Measurements from ENCODE around the gene B4GALNT3. TPM values are rescaled to one million over a fixed set of nuclear protein-coding genes. Genes with fewer than 3 reads are reported as not detected.

Gene B4GALNT3
- total RNA-seq, 2 donors from 2014 or later, result 3.5 to 4.7 TPM

DNA sequence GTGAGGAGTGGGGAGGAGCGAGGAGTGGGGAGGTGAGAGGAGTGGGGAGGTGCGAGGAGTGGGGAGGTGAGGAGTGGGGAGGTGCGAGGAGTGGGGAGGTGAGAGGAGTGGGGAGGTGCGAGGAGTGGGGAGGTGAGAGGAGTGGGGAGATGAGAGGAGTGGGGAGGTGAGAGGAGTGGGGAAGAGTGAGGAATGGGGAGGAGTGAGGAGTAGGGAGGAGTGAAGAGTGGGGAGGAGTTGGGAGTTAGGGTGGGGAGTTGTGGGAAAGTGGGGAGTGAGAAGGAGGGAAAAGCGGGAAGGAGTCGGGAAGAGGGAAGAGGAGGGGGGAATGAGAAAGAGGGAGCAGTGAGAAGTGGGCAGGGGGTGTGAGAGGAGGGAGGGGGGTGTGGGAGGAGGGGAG, 86.1 kb downstream of the B4GALNT3 start:
- no peak for ATAC-seq (replicated peaks)
- Mint-ChIP-seq H3K9me3 (no peaks in the 10 kb centered on the region), H3K4me3 (no peak overlapping the region), H3K4me1 (peaks cover 14% of the 10 kb centered on the region), H3K36me3 (ENCODE audit: low read depth) (no peaks in the 10 kb centered on the region), H3K27me3 (peaks cover 8% of the 10 kb centered on the region), H3K27ac (no peak overlapping the region)

DNA sequence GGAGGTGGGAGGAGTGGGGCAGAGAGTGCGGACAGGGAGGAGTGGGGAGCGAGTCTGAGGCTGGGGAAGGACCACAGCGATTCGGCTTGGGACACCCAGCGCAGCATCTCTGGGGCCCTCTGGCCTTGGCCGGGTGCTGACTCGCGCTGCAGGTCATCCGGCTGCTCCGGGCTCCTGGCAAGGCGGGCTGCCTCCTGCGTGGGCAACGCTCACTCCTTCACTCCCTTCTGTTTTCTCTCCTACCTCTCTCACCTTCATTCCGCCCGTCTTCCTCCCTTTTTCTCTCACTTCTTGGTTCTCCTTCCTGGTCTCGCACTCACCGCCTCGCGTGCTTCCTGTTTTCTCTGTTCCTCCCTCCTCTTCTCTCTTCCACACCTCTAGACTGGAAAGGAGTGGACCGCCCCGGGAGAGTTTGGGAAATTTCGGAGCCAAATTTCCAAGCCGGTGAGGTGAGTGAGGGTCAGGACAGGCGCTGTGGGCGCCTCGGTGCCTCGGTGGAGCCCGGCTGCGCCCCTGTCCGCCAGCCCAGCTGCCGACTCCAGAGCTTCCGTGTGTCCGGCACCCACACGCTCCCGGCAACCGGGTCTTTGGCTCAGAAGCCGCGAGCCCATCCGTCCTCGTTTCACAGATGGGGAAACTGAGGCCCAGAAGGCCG, 86.7 kb downstream of the B4GALNT3 start:
- H3K27me3 Mint-ChIP-seq, result peaks cover 8% of the 10 kb centered on the region
- peaks cover 16% of the 10 kb centered on the region for H3K4me1 Mint-ChIP-seq
- ATAC-seq (replicated peaks), result peak; percentile 15
- H3K36me3 Mint-ChIP-seq (ENCODE audit: low read depth), result no peaks in the 10 kb centered on the region
- no peak overlapping the region for H3K4me3 Mint-ChIP-seq
- H3K9me3 Mint-ChIP-seq, result no peaks in the 10 kb centered on the region
- no peak overlapping the region for H3K27ac Mint-ChIP-seq

DNA sequence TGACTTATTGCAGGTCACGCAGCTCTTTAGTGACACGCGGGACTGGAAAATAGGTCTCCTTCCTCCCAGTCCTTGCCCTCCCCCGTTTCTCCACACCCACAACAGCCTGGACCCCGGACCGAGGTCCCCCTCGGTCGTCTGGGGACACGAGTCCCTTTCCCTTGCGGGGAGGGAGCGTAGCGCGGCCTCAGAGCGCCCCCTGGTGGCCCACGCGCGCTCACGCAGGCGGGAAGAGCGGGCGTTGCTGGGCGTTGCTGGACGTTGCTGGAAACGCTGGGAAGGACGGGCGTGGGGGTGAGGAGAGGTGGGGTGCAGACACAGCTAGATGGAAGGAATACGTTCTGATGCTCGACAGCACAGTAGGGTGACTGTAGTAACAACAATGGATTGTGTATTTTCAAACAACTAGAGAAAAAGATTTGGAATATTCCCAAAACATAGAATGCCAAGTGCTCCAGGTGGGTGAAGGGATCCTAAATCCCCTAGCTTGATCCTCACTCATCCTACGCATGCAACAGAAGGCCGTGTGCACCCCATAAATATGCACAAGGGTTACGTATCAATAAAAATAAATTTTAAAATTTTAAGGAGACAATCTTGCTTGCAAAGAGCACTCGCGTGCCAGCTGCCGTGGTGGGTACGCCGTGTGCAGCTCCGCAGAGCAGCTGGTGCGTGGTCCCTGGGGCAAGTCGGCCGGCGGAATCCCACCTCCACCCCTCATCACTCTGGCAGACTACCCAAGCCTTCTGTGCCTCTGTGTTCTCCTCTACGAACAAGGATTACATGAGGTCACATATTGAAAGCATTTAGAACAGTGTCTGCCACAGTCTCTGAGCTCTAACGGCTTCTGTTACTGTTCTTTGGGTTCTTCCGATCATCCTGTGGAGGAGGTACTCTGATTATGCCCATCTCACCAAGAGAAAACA, 87.4 kb downstream of the B4GALNT3 start:
- H3K9me3 Mint-ChIP-seq, result no peaks in the 10 kb centered on the region
- H3K27me3 Mint-ChIP-seq, result peaks cover 8% of the 10 kb centered on the region
- H3K36me3 Mint-ChIP-seq (ENCODE audit: low read depth), result no peaks in the 10 kb centered on the region
- ATAC-seq (replicated peaks), result peak; percentile 84
- peaks cover 22% of the 10 kb centered on the region for H3K4me1 Mint-ChIP-seq
- H3K27ac Mint-ChIP-seq, result no peak overlapping the region
- H3K4me3 Mint-ChIP-seq, result no peak overlapping the region

DNA sequence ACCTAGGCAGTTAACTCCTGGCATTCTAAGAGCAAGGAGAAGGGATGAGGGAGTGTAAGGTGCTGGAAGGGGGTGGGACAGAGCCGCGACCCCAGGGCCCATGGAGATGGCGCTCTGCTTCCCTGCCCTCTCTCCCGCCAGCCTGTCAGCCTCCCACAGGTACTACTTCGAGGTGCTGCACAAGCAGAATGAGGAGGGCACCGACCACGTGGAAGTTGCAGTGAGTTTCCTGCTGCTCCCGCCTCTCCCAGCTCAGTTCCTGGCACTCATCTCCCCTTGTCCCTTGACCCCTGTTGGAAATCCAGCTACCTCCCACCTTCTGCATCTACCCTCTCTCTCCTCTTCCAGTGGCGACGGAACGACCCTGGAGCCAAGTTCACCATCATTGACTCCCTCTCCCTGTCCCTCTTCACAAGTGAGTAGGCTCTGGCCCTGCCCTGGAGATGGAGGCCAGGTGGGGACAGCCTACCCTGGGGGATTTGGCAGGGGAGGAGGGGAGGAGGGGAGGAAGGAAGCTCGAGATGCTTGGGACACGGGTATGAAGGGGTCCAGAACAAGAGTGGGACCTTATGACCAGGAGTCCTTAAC, 88.2 kb downstream of the B4GALNT3 start:
- peaks cover 8% of the 10 kb centered on the region for H3K27me3 Mint-ChIP-seq

DNA sequence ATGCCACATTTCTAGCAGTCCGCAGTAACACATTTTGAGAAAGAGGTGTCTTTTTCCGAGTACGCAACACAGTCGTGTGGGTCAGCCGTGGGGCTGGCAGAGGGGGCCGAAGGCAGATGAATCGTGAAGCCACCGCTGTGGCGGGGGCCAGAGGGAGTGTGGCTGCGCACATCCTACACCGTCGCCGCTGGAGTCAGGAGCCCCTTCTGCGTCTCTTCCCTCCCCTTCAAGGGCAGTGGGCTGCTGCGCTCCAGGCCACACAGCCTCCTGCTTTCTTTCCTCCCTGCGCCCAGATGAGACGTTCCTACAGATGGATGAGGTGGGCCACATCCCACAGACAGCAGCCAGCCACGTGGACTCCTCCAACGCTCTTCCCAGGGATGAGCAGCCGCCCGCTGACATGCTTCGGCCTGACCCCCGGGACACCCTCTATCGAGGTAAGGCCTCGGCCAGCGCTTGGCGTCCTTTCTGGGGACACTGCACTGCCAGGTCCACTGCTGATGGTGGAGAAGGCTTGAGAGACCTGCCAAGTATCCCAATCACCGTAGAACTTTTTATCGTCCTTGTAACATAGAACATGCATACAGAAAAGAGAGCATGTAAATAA, 89.8 kb downstream of the B4GALNT3 start:
- Mint-ChIP-seq H3K4me3 (no peak overlapping the region), H3K4me1 (peaks cover 36% of the 10 kb centered on the region), H3K9me3 (no peaks in the 10 kb centered on the region), H3K36me3 (ENCODE audit: low read depth) (peaks cover 13% of the 10 kb centered on the region), H3K27me3 (peaks cover 3% of the 10 kb centered on the region), H3K27ac (no peak overlapping the region)
- ATAC-seq (replicated peaks), result no peak

More for the DNA sequence above, 88.2 kb downstream of the B4GALNT3 start:
- Mint-ChIP-seq H3K27ac (no peak overlapping the region), H3K4me3 (no peak overlapping the region), H3K4me1 (peaks cover 30% of the 10 kb centered on the region), H3K9me3 (no peaks in the 10 kb centered on the region), H3K36me3 (ENCODE audit: low read depth) (peaks cover under 1% of the 10 kb centered on the region)
- ATAC-seq (replicated peaks), result no peak

DNA sequence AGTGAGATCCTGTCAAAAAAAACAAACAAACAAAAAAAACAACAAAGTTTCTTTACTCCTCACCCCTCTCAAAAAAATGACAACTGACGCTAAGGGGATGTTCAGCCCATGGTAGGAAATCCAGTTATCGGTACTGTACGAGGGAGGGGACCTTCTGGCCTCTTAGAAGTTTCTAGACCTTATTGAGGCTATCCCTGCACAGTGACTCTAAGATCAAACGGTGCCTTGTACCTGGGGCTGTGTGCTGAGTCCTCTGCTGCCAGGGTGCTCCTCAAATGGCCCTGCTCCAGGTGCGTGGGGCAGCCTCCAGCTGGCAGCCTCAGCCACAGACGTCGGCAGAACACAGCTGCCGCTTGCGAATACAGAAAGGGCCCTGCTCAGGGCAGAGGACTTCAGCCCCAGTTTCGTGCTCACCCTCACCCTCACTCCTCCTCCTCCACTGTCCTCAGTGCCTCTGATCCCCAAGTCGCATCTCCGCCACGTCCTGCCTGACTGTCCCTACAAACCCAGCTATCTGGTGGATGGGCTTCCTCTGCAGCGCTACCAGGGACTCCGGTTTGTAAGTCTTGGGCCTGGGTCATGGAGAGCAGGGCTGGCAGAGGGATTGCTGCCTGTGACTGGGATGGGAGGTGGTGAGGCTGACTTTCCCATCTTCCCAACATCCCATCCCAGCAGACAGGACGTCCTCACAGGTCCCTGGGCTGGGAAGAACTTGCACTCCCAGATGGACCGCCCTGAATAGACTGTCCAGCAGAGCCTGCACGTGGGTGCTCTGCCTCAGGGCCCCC, 90.9 kb downstream of the B4GALNT3 start:
- peaks cover 13% of the 10 kb centered on the region for H3K36me3 Mint-ChIP-seq (ENCODE audit: low read depth)
- no peaks in the 10 kb centered on the region for H3K27me3 Mint-ChIP-seq
- peaks cover 39% of the 10 kb centered on the region for H3K4me1 Mint-ChIP-seq
- no peak overlapping the region for H3K27ac Mint-ChIP-seq
- no peak for ATAC-seq (replicated peaks)
- H3K4me3 Mint-ChIP-seq, result no peak overlapping the region
- no peaks in the 10 kb centered on the region for H3K9me3 Mint-ChIP-seq

DNA sequence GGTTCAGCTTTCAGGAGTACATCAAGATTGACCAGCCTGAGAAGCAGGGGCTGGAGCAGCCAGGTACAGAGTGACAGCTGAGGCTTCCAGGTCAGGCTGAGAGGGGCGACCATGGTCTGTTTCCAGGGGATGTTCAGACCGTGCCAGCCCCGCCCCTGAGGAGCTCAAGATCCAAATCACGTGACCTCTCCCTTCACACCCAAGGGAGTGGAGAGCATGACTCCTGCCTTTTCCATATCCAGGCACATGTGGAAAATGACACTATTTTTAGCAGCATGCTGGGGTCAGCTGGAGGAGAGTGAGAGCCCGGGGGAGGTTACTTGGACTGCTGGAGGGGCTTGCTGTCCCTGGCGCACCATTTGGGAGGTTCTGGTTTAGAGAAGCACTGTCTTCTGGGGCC, 92.7 kb downstream of the B4GALNT3 start:
- H3K27ac Mint-ChIP-seq, result peak overlapping the region; percentile 90
- H3K4me1 Mint-ChIP-seq, result peaks cover 46% of the 10 kb centered on the region
- peaks cover 13% of the 10 kb centered on the region for H3K36me3 Mint-ChIP-seq (ENCODE audit: low read depth)

DNA sequence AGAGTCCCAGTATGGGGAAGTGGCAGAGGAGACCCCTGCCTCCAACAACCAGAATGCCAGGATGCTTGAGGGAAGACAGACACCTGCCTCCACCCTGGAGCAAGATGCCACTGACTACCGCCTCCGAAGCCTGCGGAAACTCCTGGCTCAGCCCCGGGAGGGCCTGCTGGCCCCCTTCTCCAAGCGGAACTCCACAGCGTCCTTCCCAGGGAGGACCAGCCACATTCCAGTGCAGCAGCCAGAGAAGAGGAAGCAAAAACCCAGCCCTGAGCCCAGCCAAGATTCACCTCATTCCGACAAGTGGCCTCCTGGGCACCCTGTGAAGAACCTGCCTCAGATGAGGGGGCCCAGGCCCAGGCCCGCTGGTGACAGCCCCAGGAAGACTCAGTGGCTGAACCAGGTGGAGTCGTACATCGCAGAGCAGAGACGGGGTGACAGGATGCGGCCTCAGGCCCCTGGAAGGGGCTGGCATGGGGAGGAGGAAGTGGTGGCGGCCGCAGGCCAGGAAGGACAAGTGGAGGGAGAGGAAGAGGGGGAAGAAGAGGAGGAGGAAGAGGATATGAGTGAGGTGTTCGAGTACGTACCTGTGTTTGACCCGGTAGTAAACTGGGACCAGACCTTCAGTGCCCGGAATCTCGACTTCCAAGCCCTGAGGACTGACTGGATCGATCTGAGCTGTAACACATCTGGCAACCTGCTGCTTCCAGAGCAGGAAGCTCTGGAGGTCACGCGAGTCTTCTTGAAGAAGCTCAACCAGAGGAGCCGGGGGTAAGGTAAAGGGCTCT, 93.7 kb downstream of the B4GALNT3 start:
- H3K4me1 Mint-ChIP-seq, result peaks cover 46% of the 10 kb centered on the region
- no peaks in the 10 kb centered on the region for H3K27me3 Mint-ChIP-seq
- H3K36me3 Mint-ChIP-seq (ENCODE audit: low read depth), result peaks cover 13% of the 10 kb centered on the region
- peak; percentile 88 for ATAC-seq (replicated peaks)
- H3K9me3 Mint-ChIP-seq, result no peaks in the 10 kb centered on the region
- peak overlapping the region; percentile 90 for H3K27ac Mint-ChIP-seq
- peak overlapping the region; percentile 89 for H3K4me3 Mint-ChIP-seq

More for the DNA sequence above, 92.7 kb downstream of the B4GALNT3 start:
- ATAC-seq (replicated peaks), result no peak
- H3K27me3 Mint-ChIP-seq, result no peaks in the 10 kb centered on the region
- H3K9me3 Mint-ChIP-seq, result no peaks in the 10 kb centered on the region
- H3K4me3 Mint-ChIP-seq, result peak overlapping the region; percentile 89

DNA sequence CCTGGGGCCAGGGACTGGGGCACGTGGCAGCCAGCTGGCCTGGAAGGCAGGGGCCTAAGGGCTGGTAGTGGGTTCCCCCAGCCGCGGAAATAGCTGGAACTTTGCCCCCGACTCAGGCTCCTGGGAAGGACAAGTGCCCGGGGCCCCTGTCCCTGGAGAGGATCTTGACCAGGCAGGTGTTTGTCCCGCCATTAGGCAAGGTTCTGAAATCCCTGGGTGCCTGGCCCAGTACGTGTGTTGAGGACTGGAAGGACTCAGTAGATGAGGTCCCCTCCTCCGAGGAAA, 94.2 kb downstream of the B4GALNT3 start:
- Mint-ChIP-seq H3K4me1 (peaks cover 44% of the 10 kb centered on the region), H3K4me3 (peak overlapping the region; percentile 89), H3K27me3 (no peaks in the 10 kb centered on the region), H3K27ac (peak overlapping the region; percentile 90), H3K36me3 (ENCODE audit: low read depth) (peaks cover 16% of the 10 kb centered on the region), H3K9me3 (no peaks in the 10 kb centered on the region)
- ATAC-seq (replicated peaks), result no peak

DNA sequence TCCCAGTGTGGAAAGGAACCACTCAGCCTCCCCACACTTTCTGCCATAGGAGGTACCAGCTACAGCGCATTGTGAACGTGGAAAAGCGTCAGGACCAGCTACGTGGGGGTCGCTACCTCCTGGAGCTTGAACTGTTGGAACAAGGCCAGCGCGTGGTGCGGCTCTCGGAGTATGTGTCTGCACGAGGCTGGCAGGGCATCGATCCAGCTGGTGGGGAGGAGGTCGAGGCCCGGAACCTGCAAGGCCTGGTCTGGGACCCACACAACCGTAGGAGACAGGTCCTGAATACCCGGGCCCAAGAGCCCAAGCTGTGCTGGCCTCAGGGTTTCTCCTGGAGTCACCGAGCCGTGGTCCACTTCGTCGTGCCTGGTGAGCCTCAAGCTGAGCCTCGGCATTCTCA, 96.8 kb downstream of the B4GALNT3 start:
- Mint-ChIP-seq H3K4me1 (peaks cover 41% of the 10 kb centered on the region), H3K27ac (no peak overlapping the region), H3K4me3 (no peak overlapping the region), H3K9me3 (no peaks in the 10 kb centered on the region), H3K27me3 (no peaks in the 10 kb centered on the region), H3K36me3 (ENCODE audit: low read depth) (peaks cover 21% of the 10 kb centered on the region)
- no peak for ATAC-seq (replicated peaks)

DNA sequence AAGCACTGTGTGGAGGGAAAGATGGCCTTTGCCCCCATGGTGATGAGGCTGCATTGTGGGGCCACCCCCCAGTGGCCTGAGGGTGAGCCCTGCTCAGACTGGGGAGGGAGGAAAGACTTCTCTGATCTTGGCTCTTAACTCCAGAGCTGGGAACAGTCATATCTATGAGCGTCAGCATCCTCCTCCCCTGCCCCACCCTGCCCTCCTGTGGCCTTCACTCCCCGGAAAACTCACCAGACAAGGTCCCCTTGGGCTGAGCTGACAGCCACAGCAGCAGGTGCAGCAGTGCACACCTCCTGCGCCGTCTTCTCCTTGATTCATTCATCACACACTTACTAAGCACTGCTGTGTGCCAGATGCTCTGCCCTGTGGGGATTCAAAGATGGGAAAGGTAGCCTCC, 98.8 kb downstream of the B4GALNT3 start:
- H3K27ac Mint-ChIP-seq, result peak overlapping the region; percentile 10
- H3K4me1 Mint-ChIP-seq, result peaks cover 37% of the 10 kb centered on the region
- H3K4me3 Mint-ChIP-seq, result no peak overlapping the region
- H3K27me3 Mint-ChIP-seq, result no peaks in the 10 kb centered on the region
- H3K36me3 Mint-ChIP-seq (ENCODE audit: low read depth), result peaks cover 15% of the 10 kb centered on the region
- no peak for ATAC-seq (replicated peaks)
- H3K9me3 Mint-ChIP-seq, result no peaks in the 10 kb centered on the region

DNA sequence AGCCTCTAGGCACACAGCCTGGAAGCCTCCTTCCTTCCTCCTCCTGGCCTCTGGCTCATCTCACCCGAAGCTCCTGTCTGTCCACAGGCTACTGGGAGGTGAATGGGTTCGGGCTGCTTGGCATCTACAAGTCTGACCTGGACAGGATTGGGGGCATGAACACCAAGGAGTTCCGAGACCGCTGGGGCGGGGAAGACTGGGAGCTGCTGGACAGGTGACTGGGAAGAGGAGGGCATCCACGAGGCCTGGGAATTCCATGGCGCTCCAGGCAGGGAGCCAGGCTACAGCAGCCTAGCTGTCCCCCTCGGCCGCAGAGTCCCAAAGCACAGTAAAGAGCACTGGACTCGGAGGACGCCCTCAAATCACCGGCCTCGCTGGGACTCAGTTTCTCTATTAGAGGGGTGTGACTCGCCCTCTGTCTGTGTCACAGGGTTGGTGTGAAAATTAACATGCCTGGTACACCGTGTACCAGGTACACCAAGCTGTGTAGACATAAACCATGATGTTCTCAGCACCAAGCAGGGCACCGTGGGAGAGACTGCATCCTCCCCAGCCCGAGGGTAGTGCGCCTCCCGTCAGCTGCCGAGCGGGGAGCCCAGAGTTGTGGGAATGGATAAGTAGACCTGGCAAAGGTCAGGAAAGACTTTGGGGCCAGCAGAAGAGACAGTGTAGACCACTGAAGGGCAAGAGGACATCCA, 99.6 kb downstream of the B4GALNT3 start:
- Mint-ChIP-seq H3K4me3 (no peak overlapping the region), H3K4me1 (peaks cover 39% of the 10 kb centered on the region), H3K9me3 (no peaks in the 10 kb centered on the region), H3K36me3 (ENCODE audit: low read depth) (peaks cover 8% of the 10 kb centered on the region), H3K27ac (peak overlapping the region; percentile 10), H3K27me3 (no peaks in the 10 kb centered on the region)
- ATAC-seq (replicated peaks), result no peak

DNA sequence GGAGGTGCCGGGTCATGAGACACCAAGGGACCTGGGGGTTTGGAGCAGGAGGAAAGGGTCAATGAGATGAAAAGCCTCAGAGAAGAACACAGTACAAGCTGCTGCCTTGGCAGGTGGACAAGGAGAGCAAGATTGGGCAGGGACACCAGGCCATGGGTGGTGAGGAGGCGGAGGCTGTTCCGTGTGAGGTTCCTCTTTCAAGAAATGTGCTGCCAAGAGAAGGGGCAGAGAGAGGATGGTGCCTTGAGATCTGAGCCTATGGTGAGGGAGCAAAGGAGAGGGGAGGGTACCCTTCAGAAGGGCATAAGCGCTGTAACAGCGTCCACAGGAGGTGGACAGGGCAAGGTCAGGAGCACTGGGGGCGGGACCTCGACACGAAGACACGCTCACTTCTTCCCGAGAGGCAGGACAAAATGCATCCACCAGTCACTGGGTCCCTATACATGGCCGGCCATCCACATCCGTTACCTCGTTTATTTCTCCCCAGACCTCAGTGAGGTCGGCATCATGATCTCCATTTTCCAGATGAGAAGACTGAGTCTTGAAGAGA, 100.2 kb downstream of the B4GALNT3 start:
- H3K4me1 Mint-ChIP-seq, result peaks cover 40% of the 10 kb centered on the region
- H3K36me3 Mint-ChIP-seq (ENCODE audit: low read depth), result peaks cover 8% of the 10 kb centered on the region
- H3K27me3 Mint-ChIP-seq, result no peaks in the 10 kb centered on the region

More for the DNA sequence above, 100.2 kb downstream of the B4GALNT3 start:
- Mint-ChIP-seq H3K27ac (no peak overlapping the region), H3K9me3 (no peaks in the 10 kb centered on the region), H3K4me3 (no peak overlapping the region)
- ATAC-seq (replicated peaks), result no peak
